Measurements from ENCODE around the gene LAMB4. TPM values are rescaled to one million over a fixed set of nuclear protein-coding genes. Genes with fewer than 3 reads are reported as not detected.

The LAMB4 gene
- total RNA-seq, 1 donor from 2014 or later: not detected

DNA sequence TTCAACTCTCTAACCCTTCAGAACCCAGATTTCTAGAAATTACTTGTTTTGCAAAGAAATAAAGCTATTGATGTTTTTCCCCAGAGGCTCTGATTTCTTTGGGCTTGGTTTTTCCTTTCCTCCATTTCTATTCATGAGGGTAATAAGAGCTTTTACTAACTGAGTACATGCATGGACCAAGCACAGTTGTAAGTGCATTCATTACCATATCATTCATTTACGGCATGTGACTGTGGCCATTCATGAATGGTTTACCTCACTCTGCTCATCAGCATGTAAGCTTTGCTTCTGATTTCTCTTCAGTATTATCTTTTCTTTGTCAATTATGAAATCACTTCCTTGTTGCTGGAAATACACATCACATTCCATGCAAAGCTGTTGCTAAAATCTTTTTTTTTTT, 42.4 kb downstream of the LAMB4 start:
- H3K36me3 ChIP-seq: no peaks in the 10 kb centered on the region
- ATAC-seq: no peak
- no peaks in the 10 kb centered on the region for H3K27me3 ChIP-seq (ENCODE audit: low read depth)
- no peaks in the 10 kb centered on the region for H3K4me1 ChIP-seq
- no peak for TF ChIP-seq CTCF (IDR thresholded peaks at IDR 0.05)
- intact Hi-C loops (cut with DNase I): no loop called here
- DNase-seq: no peak
- no peaks in the 10 kb centered on the region for H3K9me3 ChIP-seq
- no peak overlapping the region for H3K4me3 ChIP-seq
- no peak overlapping the region for H3K27ac ChIP-seq

- no peaks in the 10 kb centered on the region for H3K27me3 ChIP-seq (ENCODE audit: low read depth)
- no peak for DNase-seq
- no peak for TF ChIP-seq CTCF (IDR thresholded peaks at IDR 0.05)
- H3K36me3 ChIP-seq: no peaks in the 10 kb centered on the region
- no peak for ATAC-seq
- intact Hi-C loops (cut with DNase I): no loop called here
- no peaks in the 10 kb centered on the region for H3K4me1 ChIP-seq
- no peaks in the 10 kb centered on the region for H3K9me3 ChIP-seq
- H3K27ac ChIP-seq: no peak overlapping the region
- H3K4me3 ChIP-seq: no peak overlapping the region
Observed at GRCh38 chr7:108086962-108087361, 43.2 kb downstream of the LAMB4 start.

DNA sequence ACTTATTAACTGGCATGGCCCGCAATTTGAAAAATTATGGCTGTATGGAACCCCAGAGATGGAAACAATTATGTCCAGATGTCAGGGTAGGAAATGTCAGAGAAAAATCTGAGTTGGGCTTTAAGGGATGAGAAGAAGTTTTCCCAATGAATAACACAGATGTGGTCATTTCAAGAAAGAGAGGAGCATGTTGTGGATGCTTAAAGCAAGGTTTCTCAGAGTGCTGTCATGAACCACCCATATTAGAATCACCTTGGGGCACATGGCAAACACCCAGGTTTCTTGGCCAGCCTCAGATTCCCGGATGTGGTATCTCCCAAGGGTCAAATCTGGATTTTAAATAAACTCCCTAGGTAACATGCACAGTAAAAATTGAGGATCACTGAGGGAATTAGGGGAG, 43.6 kb downstream of the LAMB4 start:
- no peak for TF ChIP-seq CTCF (IDR thresholded peaks at IDR 0.05)
- intact Hi-C loops (cut with DNase I): no loop called here
- ATAC-seq: no peak

GRCh38 chr7:108083980-108084379, 46.2 kb downstream of the LAMB4 start:
- intact Hi-C loops (cut with DNase I): no loop called here
- ATAC-seq: no peak
- no peak overlapping the region for H3K27ac ChIP-seq

More for the DNA sequence above, 43.6 kb downstream of the LAMB4 start:
- no peaks in the 10 kb centered on the region for H3K9me3 ChIP-seq
- H3K4me3 ChIP-seq: no peak overlapping the region
- no peak overlapping the region for H3K27ac ChIP-seq
- DNase-seq: no peak
- H3K4me1 ChIP-seq: no peaks in the 10 kb centered on the region
- no peaks in the 10 kb centered on the region for H3K27me3 ChIP-seq (ENCODE audit: low read depth)
- H3K36me3 ChIP-seq: no peaks in the 10 kb centered on the region

GRCh38 chr7:108079648-108080591, 50.2 kb downstream of the LAMB4 start:
- intact Hi-C loops (cut with DNase I): no loop called here
- no peak for DNase-seq
- no peaks in the 10 kb centered on the region for H3K27me3 ChIP-seq (ENCODE audit: low read depth)
- no peak overlapping the region for H3K27ac ChIP-seq
- no peaks in the 10 kb centered on the region for H3K36me3 ChIP-seq
- TF ChIP-seq CTCF (IDR thresholded peaks at IDR 0.05): no peak
- H3K9me3 ChIP-seq: no peaks in the 10 kb centered on the region
- no peak overlapping the region for H3K4me3 ChIP-seq
- H3K4me1 ChIP-seq: peaks cover 20% of the 10 kb centered on the region
- no peak for ATAC-seq

More at GRCh38 chr7:108083980-108084379, 46.2 kb downstream of the LAMB4 start:
- no peak for DNase-seq
- H3K4me1 ChIP-seq: peaks cover 12% of the 10 kb centered on the region
- no peaks in the 10 kb centered on the region for H3K36me3 ChIP-seq
- no peak for TF ChIP-seq CTCF (IDR thresholded peaks at IDR 0.05)
- no peak overlapping the region for H3K4me3 ChIP-seq
- no peaks in the 10 kb centered on the region for H3K27me3 ChIP-seq (ENCODE audit: low read depth)
- no peaks in the 10 kb centered on the region for H3K9me3 ChIP-seq
